Left colon (tissue), 2 donors: ENCODE measurements around the gene GPR35. TPM values are rescaled to one million over a fixed set of nuclear protein-coding genes. Genes with fewer than 3 reads are reported as not detected.
A peak's percentile ranks its signal among the peaks of the same experiment; 100 is the strongest.

Experiments used
- ATAC-seq: fragments of 200-7000 bp; cut with Tn5 transposase; one replicate; pipeline ENCODE4 v1.9.1; 2020; ENCODE audit warnings: mild to moderate bottlenecking, moderate library complexity
- DNase-seq, 2 donors: peaks; one replicate each; pipeline ENCODE4 v3.0.0-alpha.2; 2020
- intact Hi-C, 2 donors: fragments of 100-400 bp; cut with DNase I in 1 of 2; cut with micrococcal nuclease in 1 of 2; formaldehyde crosslinking; loops; one replicate each; pipeline versions ENCODE4 v1.11.2 to v1.14.0; 2022; cut with DNase I, micrococcal nuclease
- total RNA-seq, 2 donors: library from RNA; stranded (reverse); fragmentation: NEBNext Ultra II Directional; extraction: Animal tissue kit (Norgen Biotek cat#: 25700); gene quantifications; one replicate each; pipeline ENCODE4 v1.2.1, GENCODE V29; 2021
- donor health status: DM: no; HTN: no; CAD: no.
- donor health status: DM: yes; HTN: yes; CAD: no.

Gene GPR35
- total RNA-seq, 2 donors from 2014 or later = 67.5 to 84.3 TPM

GRCh38 chr2:240586919-240587800 is 38.1 kb upstream of the GPR35 start:
- ATAC-seq = peak; percentile 43
- intact Hi-C loops = no loop called here
- peak; percentile 59 to 70 for DNase-seq

- intact Hi-C loops = no loop called here
These were observed 37.1 kb upstream of the GPR35 start for GRCh38 chr2:240588006-240588655.

GRCh38 chr2:240588669-240589068 is 36.6 kb upstream of the GPR35 start:
- intact Hi-C loops = no loop called here
- no peak for DNase-seq
- ATAC-seq = no peak

More at GRCh38 chr2:240588006-240588655, 37.1 kb upstream of the GPR35 start:
- DNase-seq = no peak
- no peak for ATAC-seq

DNA sequence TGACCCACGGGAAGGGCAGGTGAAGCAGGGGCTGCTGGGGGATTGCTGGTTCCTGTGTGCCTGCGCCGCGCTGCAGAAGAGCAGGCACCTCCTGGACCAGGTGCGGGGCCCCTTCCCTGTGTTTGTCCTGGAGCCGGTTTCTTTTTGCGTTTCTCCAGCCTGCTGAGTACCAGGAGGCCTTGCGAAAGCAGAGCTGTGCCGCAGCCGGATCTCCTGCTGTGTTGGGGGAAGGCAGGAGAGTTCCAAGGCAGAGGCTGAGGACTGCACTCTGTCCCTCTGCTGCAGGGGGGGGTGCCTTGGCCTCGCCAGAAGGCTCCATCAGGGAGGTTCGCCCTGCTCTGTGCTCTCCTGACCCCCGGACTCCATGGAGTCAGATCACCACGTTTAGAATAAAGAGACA is 35.9 kb upstream of the GPR35 start:
- no peak for DNase-seq
- ATAC-seq = no peak
- intact Hi-C loops = no loop called here

DNA sequence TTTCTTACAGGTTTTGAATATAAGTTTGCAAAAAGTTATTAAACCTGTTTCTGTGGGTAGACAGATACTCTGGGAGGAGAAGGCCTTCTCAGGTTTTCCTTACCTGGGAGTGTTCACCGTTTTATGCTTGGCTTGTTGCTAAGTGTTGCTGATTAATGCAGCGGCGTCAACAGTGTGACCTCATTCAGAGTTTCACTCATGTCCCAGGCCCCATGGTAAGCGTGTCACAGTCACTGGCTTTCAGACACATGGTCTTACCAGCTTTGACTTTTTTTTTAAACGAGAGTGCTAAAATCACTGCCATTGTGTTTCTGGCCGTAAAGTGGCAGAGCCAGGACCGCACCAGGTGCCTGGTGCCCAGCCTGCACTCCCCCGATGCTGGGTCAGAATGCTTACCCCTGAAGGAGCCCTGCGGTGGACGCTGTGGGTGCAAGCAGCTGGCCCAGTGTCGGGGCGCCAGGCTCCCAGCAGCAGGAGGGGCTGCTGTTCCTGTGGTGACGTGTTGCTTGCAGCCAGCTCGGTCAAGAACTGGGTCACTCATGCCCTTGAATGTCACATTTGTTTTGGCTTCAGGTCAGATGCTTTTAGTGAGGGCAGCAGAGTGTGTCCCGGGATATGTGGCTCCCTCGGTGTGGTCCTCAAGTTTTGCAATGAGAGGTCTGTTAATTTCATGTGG is 35.3 kb upstream of the GPR35 start:
- no peak for DNase-seq
- ATAC-seq = no peak
- intact Hi-C loops = no loop called here

DNA sequence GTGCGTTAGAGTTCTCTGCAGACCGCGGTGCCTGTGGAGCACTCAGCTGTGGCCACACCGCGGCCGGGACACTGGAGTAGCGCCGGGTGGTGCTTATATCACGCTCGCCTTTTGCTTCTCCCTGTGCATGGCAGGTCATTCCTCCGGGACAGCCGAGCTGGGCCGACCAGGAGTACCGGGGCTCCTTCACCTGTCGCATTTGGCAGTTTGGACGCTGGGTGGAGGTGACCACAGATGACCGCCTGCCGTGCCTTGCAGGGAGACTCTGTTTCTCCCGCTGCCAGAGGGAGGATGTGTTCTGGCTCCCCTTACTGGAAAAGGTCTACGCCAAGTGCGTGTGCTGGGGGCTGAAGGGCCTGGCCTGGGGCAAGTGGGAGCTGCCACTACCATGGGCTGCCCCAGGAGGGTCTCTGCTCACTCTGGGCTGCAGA is 34.6 kb upstream of the GPR35 start:
- no peak for DNase-seq
- no peak for ATAC-seq
- intact Hi-C loops = no loop called here

DNA sequence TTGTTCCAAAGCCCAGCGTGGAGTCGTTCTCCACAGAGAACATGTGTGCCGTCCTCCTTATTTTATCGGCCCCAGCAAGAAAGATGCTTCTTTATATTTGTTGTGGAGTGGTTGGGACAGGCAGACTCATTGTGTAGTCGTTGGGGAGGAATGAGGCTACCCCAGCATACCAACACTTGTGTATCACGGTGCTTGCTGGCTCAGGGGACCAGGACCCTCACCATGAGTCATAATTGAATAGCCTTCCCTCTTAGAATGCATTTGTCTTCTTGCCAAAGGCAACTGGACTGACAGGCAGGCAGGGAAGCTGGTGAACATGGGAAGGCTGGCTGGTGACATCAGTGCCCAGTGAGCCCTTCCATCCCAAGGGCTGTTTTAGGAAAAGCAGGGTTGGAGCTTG is 34.1 kb upstream of the GPR35 start:
- intact Hi-C loops = no loop called here
- DNase-seq (no peak), ATAC-seq (no peak)

- DNase-seq (no peak), ATAC-seq (no peak)
- intact Hi-C loops = no loop called here
These were observed 33.5 kb upstream of the GPR35 start for GRCh38 chr2:240591784-240592183.

GRCh38 chr2:240593026-240593702 is 32.1 kb upstream of the GPR35 start:
- intact Hi-C loops = no loop called here
- DNase-seq (no peak), ATAC-seq (no peak)

DNA sequence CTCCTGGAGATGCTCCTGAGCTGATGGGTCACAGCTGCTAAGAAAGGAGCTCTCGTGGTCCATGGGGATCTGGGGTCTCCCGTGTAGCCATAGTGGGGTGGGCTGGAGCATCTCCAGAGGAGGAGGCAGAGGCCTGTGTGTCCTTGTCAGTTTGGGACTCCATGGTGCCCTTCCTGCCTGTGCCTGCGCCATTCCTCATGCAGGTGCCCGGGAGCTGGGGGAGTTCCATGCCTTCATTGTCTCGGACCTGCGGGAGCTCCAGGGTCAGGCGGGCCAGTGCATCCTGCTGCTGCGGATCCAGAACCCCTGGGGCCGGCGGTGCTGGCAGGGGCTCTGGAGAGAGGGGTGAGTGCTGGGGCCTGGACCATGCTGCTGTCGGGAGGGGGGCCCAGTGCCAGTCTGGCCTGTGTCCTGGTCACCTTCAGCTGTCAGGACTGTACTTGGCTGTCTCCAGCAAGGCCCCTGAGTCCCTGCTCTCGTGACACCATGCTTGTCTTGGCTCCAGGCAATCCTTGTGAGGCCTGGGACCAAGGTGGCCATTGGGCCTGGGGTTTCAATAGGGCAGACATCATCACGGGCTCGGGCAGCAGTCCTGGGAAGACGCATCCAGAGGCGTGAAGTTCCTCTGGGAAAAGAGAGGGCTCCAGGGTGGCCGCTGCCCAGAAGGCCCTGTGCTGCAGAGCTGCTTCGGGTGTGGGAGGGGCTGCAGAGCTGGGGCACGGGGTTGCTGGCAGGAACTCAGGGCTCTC is 31.4 kb upstream of the GPR35 start:
- ATAC-seq (no peak), DNase-seq (peak; percentile 2 to 17)
- intact Hi-C loops = no loop called here

DNA sequence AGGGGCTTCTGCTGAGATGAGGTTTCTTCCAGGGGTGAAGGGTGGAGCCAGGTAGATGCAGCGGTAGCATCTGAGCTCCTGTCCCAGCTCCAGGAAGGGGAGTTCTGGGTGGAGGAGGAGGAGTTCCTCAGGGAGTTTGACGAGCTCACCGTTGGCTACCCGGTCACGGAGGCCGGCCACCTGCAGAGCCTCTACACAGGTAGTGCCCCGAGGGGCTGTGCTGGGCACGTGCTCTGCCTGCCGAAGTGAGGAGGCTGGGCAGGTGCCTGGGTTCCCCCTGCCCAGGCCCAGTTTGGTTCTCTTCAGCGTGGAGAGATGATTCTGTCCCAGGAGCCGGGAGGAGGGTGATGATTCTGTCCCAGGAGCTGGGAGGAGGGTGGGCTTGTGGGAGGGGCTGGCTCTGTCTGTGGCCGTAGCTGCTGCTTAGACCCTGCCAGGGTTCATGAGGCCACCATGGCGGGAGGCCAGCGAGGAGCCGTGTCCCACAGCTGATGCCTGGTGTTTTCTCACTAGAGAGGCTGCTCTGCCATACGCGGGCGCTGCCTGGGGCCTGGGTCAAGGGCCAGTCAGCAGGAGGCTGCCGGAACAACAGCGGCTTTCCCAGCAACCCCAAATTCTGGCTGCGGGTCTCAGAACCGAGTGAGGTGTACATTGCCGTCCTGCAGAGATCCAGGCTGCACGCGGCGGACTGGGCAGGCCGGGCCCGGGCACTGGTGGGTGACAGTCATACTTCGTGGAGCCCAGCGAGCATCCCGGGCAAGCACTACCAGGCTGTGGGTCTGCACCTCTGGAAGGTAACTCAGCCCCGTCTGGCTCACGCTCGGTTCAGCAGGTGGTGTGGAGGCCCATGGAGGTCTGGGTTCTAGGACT is 30.5 kb upstream of the GPR35 start:
- DNase-seq (peak; percentile 3 to 14), ATAC-seq (no peak)
- intact Hi-C loops = no loop called here

- DNase-seq (peak; percentile 23 to 41), ATAC-seq (peak; percentile 57)
- intact Hi-C loops = no loop called here
These were observed 29.8 kb upstream of the GPR35 start for GRCh38 chr2:240595381-240596079.

DNA sequence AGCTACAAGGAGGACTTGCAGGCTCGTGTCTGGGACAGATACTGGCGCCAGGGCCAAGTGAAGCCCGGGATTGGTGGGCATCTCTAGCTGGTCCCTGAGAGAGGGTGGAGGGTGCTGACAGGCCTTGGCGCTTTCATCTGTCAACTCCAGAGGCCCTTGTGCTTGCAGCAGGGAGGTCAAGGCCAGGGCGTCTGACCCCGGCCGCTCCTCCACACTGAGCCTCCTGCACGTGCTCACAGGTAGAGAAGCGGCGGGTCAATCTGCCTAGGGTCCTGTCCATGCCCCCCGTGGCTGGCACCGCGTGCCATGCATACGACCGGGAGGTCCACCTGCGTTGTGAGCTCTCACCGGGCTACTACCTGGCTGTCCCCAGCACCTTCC is 29.2 kb upstream of the GPR35 start:
- intact Hi-C loops = no loop called here
- DNase-seq (no peak), ATAC-seq (no peak)

- ATAC-seq = no peak
- intact Hi-C loops = no loop called here
- DNase-seq = peak in 1 of 2 donors; percentile 41
These were observed 28.8 kb upstream of the GPR35 start for GRCh38 chr2:240596491-240596931.

GRCh38 chr2:240597054-240597418 is 28.2 kb upstream of the GPR35 start:
- intact Hi-C loops = no loop called here
- no peak for ATAC-seq
- peak in 1 of 2 donors; percentile 19 for DNase-seq

- intact Hi-C loops = no loop called here
- ATAC-seq = no peak
- peak in 1 of 2 donors; percentile 13 for DNase-seq
These were observed 27.7 kb upstream of the GPR35 start for GRCh38 chr2:240597419-240598181.
